HG02840 (cell line): ENCODE data around the gene SLC25A38.
"Not testable (repeated sequence)": the region's sequence is repeated elsewhere in the genome, so short reads cannot be mapped to it uniquely, and the experiment has no call there.

Experiments
- ATAC-seq: cut with Tn5 transposase; IDR thresholded peaks from one replicate; pipeline ENCODE4 v1.9.1; 2021; ENCODE audit warnings: mild to moderate bottlenecking, moderate library complexity, moderate number of reproducible peaks; ENCODE audit not compliant: unreplicated experiment, low FRiP score

The SLC25A38 gene

GRCh38 chr3:39406368-39407258 is 23.4 kb downstream of the SLC25A38 start, which contains the start of gene RPSA:
Gene RPSA (plus strand): TSS chr3:39406720. CDS start chr3:39407654, 934 bp downstream.
- ATAC-seq, result peak; percentile 94

GRCh38 chr3:39407259-39407629 is 24.1 kb downstream of the SLC25A38 start:
- ATAC-seq, result no peak

- ATAC-seq, result no peak
Observed at GRCh38 chr3:39407773-39408492, 24.8 kb downstream of the SLC25A38 start.

- ATAC-seq, result no peak
Observed at GRCh38 chr3:39408493-39409372, 25.6 kb downstream of the SLC25A38 start.

- no peak for ATAC-seq
Observed at GRCh38 chr3:39409514-39410136, 26.5 kb downstream of the SLC25A38 start.

GRCh38 chr3:39410893-39411292 is 27.7 kb downstream of the SLC25A38 start:
- no peak for ATAC-seq

GRCh38 chr3:39412668-39413260 is 29.6 kb downstream of the SLC25A38 start:
- ATAC-seq, result no peak

GRCh38 chr3:39413691-39414420 is 30.7 kb downstream of the SLC25A38 start:
- ATAC-seq, result no peak

- ATAC-seq, result no peak
Observed at GRCh38 chr3:39414421-39414907, 31.3 kb downstream of the SLC25A38 start.

GRCh38 chr3:39415302-39415701 is 32.1 kb downstream of the SLC25A38 start:
- ATAC-seq, result not testable (repeated sequence)

GRCh38 chr3:39415983-39416382 is 32.8 kb downstream of the SLC25A38 start:
- ATAC-seq, result no peak

GRCh38 chr3:39416998-39417397 is 33.8 kb downstream of the SLC25A38 start:
- not testable (repeated sequence) for ATAC-seq

GRCh38 chr3:39418556-39419225 is 35.5 kb downstream of the SLC25A38 start:
- ATAC-seq, result not testable (repeated sequence)

GRCh38 chr3:39419742-39420315 is 36.7 kb downstream of the SLC25A38 start:
- no peak for ATAC-seq

GRCh38 chr3:39420543-39420942 is 37.4 kb downstream of the SLC25A38 start:
- ATAC-seq, result no peak

GRCh38 chr3:39423436-39423970 is 40.3 kb downstream of the SLC25A38 start:
- no peak for ATAC-seq

- no peak for ATAC-seq
Observed at GRCh38 chr3:39426312-39426711, 43.1 kb downstream of the SLC25A38 start.

GRCh38 chr3:39427506-39427905 is 44.3 kb downstream of the SLC25A38 start:
- ATAC-seq, result no peak
